ENCODE data around the gene THSD7B. TPM values are rescaled to one million over a fixed set of nuclear protein-coding genes. Genes with fewer than 3 reads are reported as not detected.

The THSD7B gene
- total and polyA plus RNA-seq, 9 of the 15 experiments (the other 6 are each of a cell fraction or from before 2014, with no cell fraction given) = not detected

DNA sequence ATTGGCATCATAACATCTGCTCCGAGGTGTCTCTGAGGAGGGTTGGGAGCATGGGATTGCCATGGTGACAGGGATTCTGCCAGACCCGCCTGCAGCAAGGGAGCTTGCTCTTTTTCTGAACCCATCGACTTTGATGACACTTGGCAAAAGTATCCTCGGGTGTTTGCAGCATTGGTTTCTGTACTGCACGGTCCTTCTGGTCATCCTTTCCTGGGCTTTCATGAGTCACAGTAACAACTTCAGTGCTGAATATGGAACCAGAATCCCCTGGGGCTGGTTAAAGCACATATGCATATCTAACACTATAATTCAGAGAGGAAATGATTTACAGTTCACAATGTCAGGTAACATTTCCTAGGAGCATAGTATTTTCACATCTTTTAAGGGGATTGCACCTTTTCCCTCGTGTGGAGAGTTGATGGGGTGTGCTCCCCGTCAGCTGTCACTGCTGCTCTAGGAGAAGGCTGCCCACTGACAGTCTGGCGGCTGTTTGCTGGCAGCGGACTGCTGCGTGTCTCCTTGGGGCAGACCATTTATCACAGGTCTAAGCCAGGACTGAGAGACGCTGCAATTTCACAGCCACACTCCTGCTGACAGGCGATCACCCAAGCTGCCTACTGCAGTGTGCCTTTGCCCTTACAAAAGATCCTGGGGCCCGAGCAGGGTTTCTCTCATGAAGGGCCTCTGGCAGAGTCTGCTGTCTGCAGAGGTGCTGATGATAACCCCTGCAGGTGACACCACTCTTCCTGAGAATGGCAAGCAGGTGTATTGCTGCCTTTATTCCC is 425.3 kb downstream of the THSD7B start:
- H2AFZ ChIP-seq (ENCODE audit: low read depth, low read length) = no peak overlapping the region
- H3K9ac ChIP-seq (ENCODE audit: insufficient read depth in 1 of 2, low read depth in 2 of 2, low read length in 2 of 2) = no peak overlapping the region
- WGBS (ENCODE audit: insufficient coverage, low coverage, missing lambda C conversion rate) = 1% methylated on average over 13 of the region's 13 CpGs
- in situ Hi-C loops (cut with MboI) = no loop called here
- ChIA-PET CTCF (ENCODE audit: low intra/inter-chr PET ratio) (no interaction called here), POLR2A (no interaction called here)
- FAIRE-seq (no peak), ATAC-seq (no peak), DNase-seq (ENCODE audit: extremely low read depth in 1 of 4, low spot score in 3 of 4) (no peak)
- H3K27ac ChIP-seq (ENCODE audit: extremely low read depth, low read depth, low read length) = no peak overlapping the region
- BruUV-seq (replicated peaks) = no TSS peak
- no peaks in the 10 kb centered on the region for H3K9me1 ChIP-seq (ENCODE audit: control insufficient read depth, insufficient read depth, low read length)
- H3K36me3 ChIP-seq (ENCODE audit: control insufficient read depth, insufficient read depth, low read length) = no peaks in the 10 kb centered on the region
- H3K4me1 ChIP-seq (replicated peaks in 1 of 2; ENCODE audit: control insufficient read depth in 2 of 2, insufficient read depth in 2 of 2, low read length in 2 of 2) = no peaks in the 10 kb centered on the region
- H4K20me1 ChIP-seq (replicated peaks; ENCODE audit: control insufficient read depth, insufficient read depth, low read length) = no peaks in the 10 kb centered on the region
- no peaks in the 10 kb centered on the region; the same call in 2 of the 3 replicates for H3K79me2 ChIP-seq (ENCODE audit: control insufficient read depth, insufficient read depth, low read length)
- no peak overlapping the region for H3K4me3 ChIP-seq
- H3K9me3 ChIP-seq (replicated peaks; ENCODE audit: control insufficient read depth, insufficient read depth, low read depth, low read length) = no peaks in the 10 kb centered on the region
- no peak overlapping the region for H3K4me2 ChIP-seq (ENCODE audit: insufficient read depth, low read length)
- intact Hi-C loops (cut with micrococcal nuclease) = no loop called here
- TF ChIP-seq TCF7L2 (IDR thresholded peaks at IDR 0.05; ENCODE audit: low read depth, low read length) (no peak), DMBX1 (CRISPR knock-in tag; IDR thresholded peaks at IDR 0.05; ENCODE audit: borderline replicate concordance) (no peak), TCF3 (CRISPR knock-in tag; IDR thresholded peaks at IDR 0.05) (no peak), ZNF316 (IDR thresholded peaks at IDR 0.05) (no peak), CBFA2T3 (IDR thresholded peaks at IDR 0.05) (no peak), NCOA6 (IDR thresholded peaks at IDR 0.05) (no peak), LARP7 (IDR thresholded peaks at IDR 0.05) (no peak), MTA3 (IDR thresholded peaks at IDR 0.05; ENCODE audit: borderline replicate concordance) (no peak), ZNF140 (CRISPR knock-in tag; IDR thresholded peaks at IDR 0.05) (no peak), ZNF75A (CRISPR knock-in tag; IDR thresholded peaks at IDR 0.05) (no peak), ETV1 (tag; conservative IDR thresholded peaks at IDR 0.05; ENCODE audit: low read depth) (no peak)
- TF ChIP-seq, protein P1, sequence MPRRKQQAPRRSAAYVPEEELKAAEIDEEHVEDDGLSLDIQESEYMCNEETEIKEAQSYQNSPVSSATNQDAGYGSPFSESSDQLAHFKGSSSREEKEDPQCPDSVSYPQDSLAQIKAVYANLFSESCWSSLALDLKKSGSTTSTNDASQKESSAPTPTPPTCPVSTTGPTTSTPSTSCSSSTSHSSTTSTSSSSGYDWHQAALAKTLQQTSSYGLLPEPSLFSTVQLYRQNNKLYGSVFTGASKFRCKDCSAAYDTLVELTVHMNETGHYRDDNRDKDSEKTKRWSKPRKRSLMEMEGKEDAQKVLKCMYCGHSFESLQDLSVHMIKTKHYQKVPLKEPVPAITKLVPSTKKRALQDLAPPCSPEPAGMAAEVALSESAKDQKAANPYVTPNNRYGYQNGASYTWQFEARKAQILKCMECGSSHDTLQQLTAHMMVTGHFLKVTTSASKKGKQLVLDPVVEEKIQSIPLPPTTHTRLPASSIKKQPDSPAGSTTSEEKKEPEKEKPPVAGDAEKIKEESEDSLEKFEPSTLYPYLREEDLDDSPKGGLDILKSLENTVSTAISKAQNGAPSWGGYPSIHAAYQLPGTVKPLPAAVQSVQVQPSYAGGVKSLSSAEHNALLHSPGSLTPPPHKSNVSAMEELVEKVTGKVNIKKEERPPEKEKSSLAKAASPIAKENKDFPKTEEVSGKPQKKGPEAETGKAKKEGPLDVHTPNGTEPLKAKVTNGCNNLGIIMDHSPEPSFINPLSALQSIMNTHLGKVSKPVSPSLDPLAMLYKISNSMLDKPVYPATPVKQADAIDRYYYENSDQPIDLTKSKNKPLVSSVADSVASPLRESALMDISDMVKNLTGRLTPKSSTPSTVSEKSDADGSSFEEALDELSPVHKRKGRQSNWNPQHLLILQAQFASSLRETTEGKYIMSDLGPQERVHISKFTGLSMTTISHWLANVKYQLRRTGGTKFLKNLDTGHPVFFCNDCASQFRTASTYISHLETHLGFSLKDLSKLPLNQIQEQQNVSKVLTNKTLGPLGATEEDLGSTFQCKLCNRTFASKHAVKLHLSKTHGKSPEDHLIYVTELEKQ (CRISPR knock-in tag; IDR thresholded peaks at IDR 0.05) = no peak
- TF ChIP-seq, protein P2, sequence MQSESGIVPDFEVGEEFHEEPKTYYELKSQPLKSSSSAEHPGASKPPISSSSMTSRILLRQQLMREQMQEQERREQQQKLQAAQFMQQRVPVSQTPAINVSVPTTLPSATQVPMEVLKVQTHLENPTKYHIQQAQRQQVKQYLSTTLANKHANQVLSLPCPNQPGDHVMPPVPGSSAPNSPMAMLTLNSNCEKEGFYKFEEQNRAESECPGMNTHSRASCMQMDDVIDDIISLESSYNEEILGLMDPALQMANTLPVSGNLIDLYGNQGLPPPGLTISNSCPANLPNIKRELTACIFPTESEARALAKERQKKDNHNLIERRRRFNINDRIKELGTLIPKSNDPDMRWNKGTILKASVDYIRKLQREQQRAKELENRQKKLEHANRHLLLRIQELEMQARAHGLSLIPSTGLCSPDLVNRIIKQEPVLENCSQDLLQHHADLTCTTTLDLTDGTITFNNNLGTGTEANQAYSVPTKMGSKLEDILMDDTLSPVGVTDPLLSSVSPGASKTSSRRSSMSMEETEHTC (IDR thresholded peaks at IDR 0.05) = no peak
- TF ChIP-seq, protein P3, sequence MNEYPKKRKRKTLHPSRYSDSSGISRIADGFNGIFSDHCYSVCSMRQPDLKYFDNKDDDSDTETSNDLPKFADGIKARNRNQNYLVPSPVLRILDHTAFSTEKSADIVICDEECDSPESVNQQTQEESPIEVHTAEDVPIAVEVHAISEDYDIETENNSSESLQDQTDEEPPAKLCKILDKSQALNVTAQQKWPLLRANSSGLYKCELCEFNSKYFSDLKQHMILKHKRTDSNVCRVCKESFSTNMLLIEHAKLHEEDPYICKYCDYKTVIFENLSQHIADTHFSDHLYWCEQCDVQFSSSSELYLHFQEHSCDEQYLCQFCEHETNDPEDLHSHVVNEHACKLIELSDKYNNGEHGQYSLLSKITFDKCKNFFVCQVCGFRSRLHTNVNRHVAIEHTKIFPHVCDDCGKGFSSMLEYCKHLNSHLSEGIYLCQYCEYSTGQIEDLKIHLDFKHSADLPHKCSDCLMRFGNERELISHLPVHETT (CRISPR knock-in tag; conservative IDR thresholded peaks at IDR 0.05 in 1 of 2, IDR thresholded peaks at IDR 0.05 in 1 of 2) = no peak
- TF ChIP-seq, protein P4, sequence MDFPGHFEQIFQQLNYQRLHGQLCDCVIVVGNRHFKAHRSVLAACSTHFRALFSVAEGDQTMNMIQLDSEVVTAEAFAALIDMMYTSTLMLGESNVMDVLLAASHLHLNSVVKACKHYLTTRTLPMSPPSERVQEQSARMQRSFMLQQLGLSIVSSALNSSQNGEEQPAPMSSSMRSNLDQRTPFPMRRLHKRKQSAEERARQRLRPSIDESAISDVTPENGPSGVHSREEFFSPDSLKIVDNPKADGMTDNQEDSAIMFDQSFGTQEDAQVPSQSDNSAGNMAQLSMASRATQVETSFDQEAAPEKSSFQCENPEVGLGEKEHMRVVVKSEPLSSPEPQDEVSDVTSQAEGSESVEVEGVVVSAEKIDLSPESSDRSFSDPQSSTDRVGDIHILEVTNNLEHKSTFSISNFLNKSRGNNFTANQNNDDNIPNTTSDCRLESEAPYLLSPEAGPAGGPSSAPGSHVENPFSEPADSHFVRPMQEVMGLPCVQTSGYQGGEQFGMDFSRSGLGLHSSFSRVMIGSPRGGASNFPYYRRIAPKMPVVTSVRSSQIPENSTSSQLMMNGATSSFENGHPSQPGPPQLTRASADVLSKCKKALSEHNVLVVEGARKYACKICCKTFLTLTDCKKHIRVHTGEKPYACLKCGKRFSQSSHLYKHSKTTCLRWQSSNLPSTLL (IDR thresholded peaks at IDR 0.05) = no peak
- H3K27me3 ChIP-seq (ENCODE audit: control insufficient read depth in 2 of 2, insufficient read depth in 2 of 2, low read length in 2 of 2) = no peaks in the 10 kb centered on the region

All from K562 (cell line).